ENCODE results near the gene DNMT3A. TPM values are rescaled to one million over a fixed set of nuclear protein-coding genes. Genes with fewer than 3 reads are reported as not detected.

Gene DNMT3A
- total RNA-seq, 1 experiment from 2014 or later: 215 TPM

- H3K9me3 Mint-ChIP-seq: peaks cover 0 to 3% of the 10 kb centered on the region in 2 experiments; a peak in 1 of 5 replicates
- H3K4ac ChIP-seq (ENCODE audit: low read depth, low read length): no peak overlapping the region
- no peak overlapping the region for H2BK12ac ChIP-seq (ENCODE audit: insufficient read length, low read depth, low read length)
- H3K27ac ChIP-seq (ENCODE audit: insufficient read length, low read depth, low read length): no peak overlapping the region
- H3K79me1 ChIP-seq (ENCODE audit: insufficient read depth, low read depth, low read length, poor library complexity, severe bottlenecking): no peaks in the 10 kb centered on the region
- no peak overlapping the region for H4K8ac ChIP-seq (replicated peaks; ENCODE audit: insufficient read length, low read depth, low read length)
- H3K4me1 ChIP-seq (ENCODE audit: insufficient read depth, low read length): no peaks in the 10 kb centered on the region; the same call in 1 of the 2 replicates
- H3K23ac ChIP-seq (ENCODE audit: insufficient read length, low read depth, low read length): no peak overlapping the region
- peaks cover 4% of the 10 kb centered on the region for H3K23me2 ChIP-seq (ENCODE audit: insufficient read length, low read depth, low read length, poor library complexity, severe bottlenecking)
- peaks cover 0 to 4% (median 0%) of the 10 kb centered on the region in 3 experiments; a peak in 2 of 7 replicates for H3K36me3 Mint-ChIP-seq (ENCODE audit: insufficient read depth in 1 of 3, low read depth in 3 of 3)
- no peaks in the 10 kb centered on the region for H3K9me3 ChIP-seq (ENCODE audit: control insufficient read depth, low read depth, low read length)
- no peak overlapping the region for H2BK120ac ChIP-seq (ENCODE audit: low read depth, low read length, poor library complexity, severe bottlenecking)
- DNase-seq: no peak
- no peak overlapping the region for H3K56ac ChIP-seq (ENCODE audit: insufficient read length, low read depth, low read length)
- no peak overlapping the region for H3K9ac ChIP-seq (ENCODE audit: extremely low read depth, insufficient read length, low read length)
- no peak overlapping the region for H2AK5ac ChIP-seq (ENCODE audit: insufficient read length, low read length)
- H4K5ac ChIP-seq (ENCODE audit: insufficient read length, low read depth, low read length): no peak overlapping the region
- no CpG with 5 or more reads among the region's 3 CpGs for WGBS (ENCODE audit: extremely low coverage, insufficient read length, low lambda C conversion rate)
- no peak overlapping the region for H4K91ac ChIP-seq (ENCODE audit: insufficient read length, low read depth, low read length)
- H3K79me2 ChIP-seq (ENCODE audit: insufficient read depth, low read length): no peaks in the 10 kb centered on the region
- H2BK5ac ChIP-seq (ENCODE audit: insufficient read length, low read length): no peak overlapping the region
- TF ChIP-seq, protein P1, sequence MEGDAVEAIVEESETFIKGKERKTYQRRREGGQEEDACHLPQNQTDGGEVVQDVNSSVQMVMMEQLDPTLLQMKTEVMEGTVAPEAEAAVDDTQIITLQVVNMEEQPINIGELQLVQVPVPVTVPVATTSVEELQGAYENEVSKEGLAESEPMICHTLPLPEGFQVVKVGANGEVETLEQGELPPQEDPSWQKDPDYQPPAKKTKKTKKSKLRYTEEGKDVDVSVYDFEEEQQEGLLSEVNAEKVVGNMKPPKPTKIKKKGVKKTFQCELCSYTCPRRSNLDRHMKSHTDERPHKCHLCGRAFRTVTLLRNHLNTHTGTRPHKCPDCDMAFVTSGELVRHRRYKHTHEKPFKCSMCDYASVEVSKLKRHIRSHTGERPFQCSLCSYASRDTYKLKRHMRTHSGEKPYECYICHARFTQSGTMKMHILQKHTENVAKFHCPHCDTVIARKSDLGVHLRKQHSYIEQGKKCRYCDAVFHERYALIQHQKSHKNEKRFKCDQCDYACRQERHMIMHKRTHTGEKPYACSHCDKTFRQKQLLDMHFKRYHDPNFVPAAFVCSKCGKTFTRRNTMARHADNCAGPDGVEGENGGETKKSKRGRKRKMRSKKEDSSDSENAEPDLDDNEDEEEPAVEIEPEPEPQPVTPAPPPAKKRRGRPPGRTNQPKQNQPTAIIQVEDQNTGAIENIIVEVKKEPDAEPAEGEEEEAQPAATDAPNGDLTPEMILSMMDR (conservative IDR thresholded peaks at IDR 0.05): no peak
- no peak overlapping the region for H3K4me2 ChIP-seq (ENCODE audit: insufficient read depth, insufficient read length, low read length)
- peaks cover 27 to 37% of the 10 kb centered on the region in 2 experiments for H3K4me1 Mint-ChIP-seq
- H2AFZ ChIP-seq (ENCODE audit: low read length): no peak overlapping the region
- H3K27me3 ChIP-seq (ENCODE audit: insufficient read depth, low read length): no peaks in the 10 kb centered on the region
- no peak overlapping the region for H3K18ac ChIP-seq (ENCODE audit: insufficient read length, low read depth, low read length)
- H3K4me3 Mint-ChIP-seq: no peak overlapping the region
- H2BK15ac ChIP-seq (ENCODE audit: low read depth, low read length): no peak overlapping the region
- H3T11ph ChIP-seq (ENCODE audit: low read length): no peak overlapping the region
- H3K27ac Mint-ChIP-seq: no peak overlapping the region; a peak in 1 of 7 replicates
- no peaks in the 10 kb centered on the region for H3K27me3 Mint-ChIP-seq (ENCODE audit: low read depth)
- no peak overlapping the region for H2BK20ac ChIP-seq (ENCODE audit: low read depth, low read length, poor library complexity, severe bottlenecking)
- H3K14ac ChIP-seq (ENCODE audit: insufficient read depth, low read length): no peak overlapping the region
- no peaks in the 10 kb centered on the region for H4K20me1 ChIP-seq (ENCODE audit: control insufficient read depth, insufficient read depth, insufficient read length)
Observed at GRCh38 chr2:25320077-25320476, 21.6 kb downstream of the DNMT3A start.

Data from H9 (cell line).